Fibroblast of skin of abdomen (primary cell): ENCODE measurements around the gene MEGF8.
A peak's percentile ranks its signal among the peaks of the same experiment; 100 is the strongest.

Source experiments
- DNase-seq: peaks from one replicate; pipeline ENCODE4 v3.0.0-alpha.2; 2013

MEGF8 gene

GRCh38 chr19:42360787-42361544 is 35.5 kb downstream of the MEGF8 start:
- no peak for DNase-seq

GRCh38 chr19:42361545-42361910 is 36.1 kb downstream of the MEGF8 start:
- DNase-seq = no peak

- no peak for DNase-seq
Measured at GRCh38 chr19:42362342-42362741, 36.9 kb downstream of the MEGF8 start.

- DNase-seq = no peak
Measured at GRCh38 chr19:42362891-42363440, 37.5 kb downstream of the MEGF8 start.

- no peak for DNase-seq
Measured at GRCh38 chr19:42363614-42364346, 38.3 kb downstream of the MEGF8 start.

GRCh38 chr19:42366673-42367072 is 41.2 kb downstream of the MEGF8 start:
- no peak for DNase-seq

- no peak for DNase-seq
Measured at GRCh38 chr19:42367929-42368328, 42.5 kb downstream of the MEGF8 start.

- no peak for DNase-seq
Measured at GRCh38 chr19:42368360-42368759, 42.9 kb downstream of the MEGF8 start.

GRCh38 chr19:42368765-42369164 is 43.3 kb downstream of the MEGF8 start:
- DNase-seq = no peak

- DNase-seq = no peak
Measured at GRCh38 chr19:42369433-42370067, 44.1 kb downstream of the MEGF8 start.

- DNase-seq = no peak
Measured at GRCh38 chr19:42370068-42370520, 44.7 kb downstream of the MEGF8 start.

GRCh38 chr19:42370626-42371175 is 45.3 kb downstream of the MEGF8 start:
- DNase-seq = no peak

GRCh38 chr19:42374826-42375376 is 49.5 kb downstream of the MEGF8 start:
- DNase-seq = no peak

- DNase-seq = no peak
Measured at GRCh38 chr19:42375415-42376176, 50.2 kb downstream of the MEGF8 start.

- DNase-seq = no peak
Measured at GRCh38 chr19:42376177-42376555, 50.7 kb downstream of the MEGF8 start.

GRCh38 chr19:42378225-42379215 is 53.1 kb downstream of the MEGF8 start:
- DNase-seq = no peak

GRCh38 chr19:42380155-42380554 is 54.7 kb downstream of the MEGF8 start:
- no peak for DNase-seq

GRCh38 chr19:42386974-42387707 is 61.7 kb downstream of the MEGF8 start:
- peak; percentile 40 for DNase-seq

- no peak for DNase-seq
Measured at GRCh38 chr19:42388851-42389489, 63.5 kb downstream of the MEGF8 start.
